H1 (cell line): ENCODE data around the gene ANAPC16. TPM values are rescaled to one million over a fixed set of nuclear protein-coding genes. Genes with fewer than 3 reads are reported as not detected.

Experiments used
- CBX8 ChIP-seq: fragments of 300-800, 300-1000 bp; sonication (generic); IDR thresholded peaks from 2 replicates; pipeline ENCODE4 v1.7.1; 2016; ENCODE audit warnings: low read depth, low read length, borderline replicate concordance
- CTBP2 ChIP-seq: IDR thresholded peaks from 2 replicates; pipeline ENCODE4 v1.7.0; 2011; ENCODE audit warnings: borderline replicate concordance, mild to moderate bottlenecking, moderate library complexity, mixed read lengths, low read length; ENCODE audit not compliant: insufficient read depth, insufficient read length
- HDAC6 ChIP-seq: IDR thresholded peaks from one replicate; pipeline ENCODE4 v1.7.1; 2012; ENCODE audit warnings: low read depth, mild to moderate bottlenecking, inconsistent platforms, low read length, moderate library complexity
- JUND ChIP-seq: IDR thresholded peaks from 2 replicates; pipeline ENCODE4 v1.6.1; 2011; ENCODE audit warnings: mild to moderate bottlenecking, improper control_type of control experiment, low read length
- SIRT6 ChIP-seq: IDR thresholded peaks from one replicate; pipeline ENCODE4 v1.7.1; 2012; ENCODE audit warnings: low read length, inconsistent platforms
- SRF ChIP-seq: IDR thresholded peaks from 2 replicates; pipeline ENCODE4 v1.6.1; 2011; ENCODE audit warnings: mild to moderate bottlenecking, low read depth, low read length, moderate library complexity
- polyA plus RNA-seq, 7 experiments: library from polyadenylated mRNA; depleted of rRNA in 3 of 7; stranded (reverse) in 5 of 7; unstranded in 2 of 7; fragments of >200 nt in 5 of 7; fragments of 200-250 nt in 2 of 7; gene quantifications; 1 replicate in 5 of 7; 2 replicates in 1 of 7; 4 replicates in 1 of 7; pipeline versions ENCODE4 v1.2.1 to v1.2.3, GENCODE V29; 2011 to 2013; ENCODE audit warnings: missing spikeins in 2 of 7, mixed read lengths in 2 of 7
- total RNA-seq: library from RNA; stranded (reverse); fragmentation: NEBNext Ultra II Directional; extraction: Animal tissue kit (Norgen Biotek cat#: 25700); gene quantifications from 2 replicates; pipeline ENCODE4 v1.2.1, GENCODE V29; 2021
- TF ChIP-seq, protein P1 (sequence below), 3 experiments: IDR thresholded peaks; 1 replicate in 2 of 3; 2 replicates in 1 of 3; pipeline versions ENCODE4 v1.5.1 to v1.6.1; 2011; ENCODE audit warnings: low read length in 3 of 3, mild to moderate bottlenecking in 3 of 3, inconsistent platforms in 2 of 3, low read depth in 1 of 3, moderate library complexity in 1 of 3; ENCODE audit not compliant: insufficient read depth in 1 of 3; ENCODE audit errors: control extremely low read depth in 1 of 3

Gene ANAPC16
- total and polyA plus RNA-seq, 2 of the 8 experiments (the other 6 are each of a cell fraction or from before 2014, with no cell fraction given), result 53.1 to 57.4 TPM

GRCh38 chr10:72260239-72260975 lies 44.6 kb downstream of the ANAPC16 start (continued):
- TF ChIP-seq JUND (no peak; the same call in 1 of the 2 replicates), HDAC6 (no peak), CBX8 (no peak), CTBP2 (no peak), SIRT6 (no peak), SRF (0 out of 2 replicates have a peak, but pooled peaks have one; percentile 4)
- TF ChIP-seq, protein P1, sequence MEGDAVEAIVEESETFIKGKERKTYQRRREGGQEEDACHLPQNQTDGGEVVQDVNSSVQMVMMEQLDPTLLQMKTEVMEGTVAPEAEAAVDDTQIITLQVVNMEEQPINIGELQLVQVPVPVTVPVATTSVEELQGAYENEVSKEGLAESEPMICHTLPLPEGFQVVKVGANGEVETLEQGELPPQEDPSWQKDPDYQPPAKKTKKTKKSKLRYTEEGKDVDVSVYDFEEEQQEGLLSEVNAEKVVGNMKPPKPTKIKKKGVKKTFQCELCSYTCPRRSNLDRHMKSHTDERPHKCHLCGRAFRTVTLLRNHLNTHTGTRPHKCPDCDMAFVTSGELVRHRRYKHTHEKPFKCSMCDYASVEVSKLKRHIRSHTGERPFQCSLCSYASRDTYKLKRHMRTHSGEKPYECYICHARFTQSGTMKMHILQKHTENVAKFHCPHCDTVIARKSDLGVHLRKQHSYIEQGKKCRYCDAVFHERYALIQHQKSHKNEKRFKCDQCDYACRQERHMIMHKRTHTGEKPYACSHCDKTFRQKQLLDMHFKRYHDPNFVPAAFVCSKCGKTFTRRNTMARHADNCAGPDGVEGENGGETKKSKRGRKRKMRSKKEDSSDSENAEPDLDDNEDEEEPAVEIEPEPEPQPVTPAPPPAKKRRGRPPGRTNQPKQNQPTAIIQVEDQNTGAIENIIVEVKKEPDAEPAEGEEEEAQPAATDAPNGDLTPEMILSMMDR (IDR thresholded peaks at IDR 0.05; ENCODE audit: control extremely low read depth in 1 of 3, insufficient read depth in 1 of 3, low read depth in 1 of 3, low read length in 3 of 3), result no peak
